Activated CD8-positive, alpha-beta T cell treated with anti-CD3 and anti-CD28 coated beads, Interleukin-2, amount 10 ng/mL, durations not matched to agents 7 days and 5 days (primary cell): ENCODE data around the gene MYBPC3. TPM values are rescaled to one million over a fixed set of nuclear protein-coding genes. Genes with fewer than 3 reads are reported as not detected.

Experiments used
- ATAC-seq: fragments of 150-1000 bp; cut with Tn5 transposase; one replicate; pipeline ENCODE4 v1.10.0; 2021; ENCODE audit warnings: moderate library complexity
- CTCF ChIA-PET: fragments of 350-600 bp; sonication (Branson Sonifier 250); formaldehyde crosslinking; loops from one replicate; lab custom pipeline; 2021; ENCODE audit warnings: antibody characterized with exemption; lab: Charles Lee
- POLR2A ChIA-PET: fragments of 350-600 bp; sonication (Branson Sonifier 250); formaldehyde crosslinking; loops from one replicate; lab custom pipeline; 2021; ENCODE audit warnings: antibody characterized with exemption; lab: Charles Lee
- DNase-seq: peaks from one replicate; pipeline ENCODE4 v3.0.0-alpha.2; 2020
- H3K27ac Mint-ChIP-seq: one replicate; pipeline ENCODE4 v1.8.0; 2021; ENCODE audit warnings: mild to moderate bottlenecking, mixed read lengths
- H3K27me3 Mint-ChIP-seq: one replicate; pipeline ENCODE4 v1.8.0; 2021; ENCODE audit warnings: low read depth, mixed read lengths
- H3K36me3 Mint-ChIP-seq: one replicate; pipeline ENCODE4 v1.8.0; 2021; ENCODE audit warnings: low read depth, mixed read lengths
- H3K4me1 Mint-ChIP-seq: one replicate; pipeline ENCODE4 v1.8.0; 2021; ENCODE audit warnings: low read depth, mixed read lengths
- H3K4me3 Mint-ChIP-seq: one replicate; pipeline ENCODE4 v1.8.0; 2021; ENCODE audit warnings: mild to moderate bottlenecking, mixed read lengths
- H3K9me3 Mint-ChIP-seq: one replicate; pipeline ENCODE4 v1.8.0; 2022; ENCODE audit warnings: mixed read lengths; ENCODE audit not compliant: insufficient read depth
- total RNA-seq, 2 experiments: library from RNA; stranded (reverse); gene quantifications; one replicate each; pipeline ENCODE4 v1.2.3, GENCODE V29; 2021

The MYBPC3 gene
- total RNA-seq, 2 experiments from 2014 or later = not detected

DNA sequence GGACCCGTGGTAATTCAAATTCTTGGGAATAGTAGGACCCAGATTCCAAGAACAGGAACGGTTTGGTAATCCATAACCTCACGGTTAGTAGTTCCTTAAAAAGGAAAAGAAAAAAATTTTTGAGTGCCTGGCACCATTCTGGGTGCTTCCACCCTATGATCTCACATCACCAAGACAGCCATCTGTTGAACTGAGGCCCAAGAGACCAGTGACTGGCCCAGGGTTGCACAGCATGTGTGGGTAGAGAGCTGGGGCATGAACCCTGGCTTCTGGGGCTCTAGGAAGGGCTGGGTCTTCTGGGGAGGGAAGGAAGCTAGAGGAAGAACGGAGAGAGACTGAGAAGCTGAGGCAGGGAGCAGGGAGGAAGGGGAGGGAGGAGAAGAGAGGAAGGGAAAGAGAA lies 30.6 kb upstream of the MYBPC3 start:
- ChIA-PET CTCF (no interaction called here), POLR2A (no interaction called here)
- Mint-ChIP-seq H3K4me3 (no peak overlapping the region), H3K9me3 (no peaks in the 10 kb centered on the region), H3K27me3 (no peaks in the 10 kb centered on the region), H3K27ac (no peak overlapping the region), H3K4me1 (peaks cover 4% of the 10 kb centered on the region), H3K36me3 (no peaks in the 10 kb centered on the region)
- ATAC-seq (no peak), DNase-seq (no peak)

GRCh38 chr11:47380078-47380477 lies 27.6 kb upstream of the MYBPC3 start:
- no peak overlapping the region for H3K4me3 Mint-ChIP-seq
- CTCF ChIA-PET = no interaction called here
- no peak for ATAC-seq
- no peaks in the 10 kb centered on the region for H3K9me3 Mint-ChIP-seq
- H3K27ac Mint-ChIP-seq = no peak overlapping the region
- H3K36me3 Mint-ChIP-seq = no peaks in the 10 kb centered on the region
- DNase-seq = no peak
- H3K27me3 Mint-ChIP-seq = no peaks in the 10 kb centered on the region
- peaks cover 4% of the 10 kb centered on the region for H3K4me1 Mint-ChIP-seq
- POLR2A ChIA-PET = interaction anchor here (1.6 kb wide), 1 partner anchor 15 kb away, joined by 3 read pairs; no protein-coding TSS in a partner anchor

DNA sequence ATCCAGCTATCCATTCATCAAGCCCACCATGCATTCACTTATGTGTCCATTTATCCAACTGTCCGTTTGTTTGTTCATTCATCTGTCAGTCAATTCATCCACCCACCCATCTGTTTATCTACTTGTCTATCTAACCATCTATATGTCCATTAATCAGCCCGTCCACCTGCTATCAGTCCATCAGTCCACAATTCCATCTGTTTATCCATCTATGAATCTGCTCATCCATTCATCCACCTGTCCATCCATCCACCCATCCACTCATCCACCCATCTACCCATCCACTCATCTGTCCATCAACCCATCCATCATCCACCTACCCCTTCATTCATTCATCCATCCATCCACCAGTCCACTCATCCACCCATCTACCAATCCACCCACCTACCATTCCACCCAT lies 26.8 kb upstream of the MYBPC3 start:
- H3K36me3 Mint-ChIP-seq = no peaks in the 10 kb centered on the region
- CTCF ChIA-PET = interaction anchor here (0.5 to 0.8 kb wide), 3 partner anchors 8 to 164 kb away, joined by 3 to 4 read pairs (median 3); partner anchors contain the start of gene DDB2
- no peaks in the 10 kb centered on the region for H3K9me3 Mint-ChIP-seq
- no peak for DNase-seq
- H3K27ac Mint-ChIP-seq = no peak overlapping the region
- POLR2A ChIA-PET = interaction anchor here (1.6 kb wide), 1 partner anchor 15 kb away, joined by 3 read pairs; no protein-coding TSS in a partner anchor
- H3K4me3 Mint-ChIP-seq = no peak overlapping the region
- H3K27me3 Mint-ChIP-seq = no peaks in the 10 kb centered on the region
- ATAC-seq = no peak
- H3K4me1 Mint-ChIP-seq = peaks cover 5% of the 10 kb centered on the region

- ATAC-seq = no peak
- POLR2A ChIA-PET = interaction anchor here (1.6 kb wide), 1 partner anchor 16 kb away, joined by 3 read pairs; no protein-coding TSS in a partner anchor
Observed at GRCh38 chr11:47378836-47379170, 26.3 kb upstream of the MYBPC3 start.

GRCh38 chr11:47378010-47378835 lies 25.7 kb upstream of the MYBPC3 start, which contains the start of gene SPI1:
TSS of gene SPI1 (minus strand) at chr11:47378547. CDS start at chr11:47378353, 194 bp downstream.
- peak within 1 kb of the TSS; percentile 72 for H3K27ac Mint-ChIP-seq
- no peaks in the 10 kb centered on the region for H3K36me3 Mint-ChIP-seq
- H3K27me3 Mint-ChIP-seq = no peaks in the 10 kb centered on the region
- CTCF ChIA-PET = interaction anchor here (0.5 to 0.8 kb wide), 3 partner anchors 9 to 163 kb away, joined by 3 to 4 read pairs (median 3); partner anchors contain the start of gene DDB2
- no peaks in the 10 kb centered on the region for H3K9me3 Mint-ChIP-seq
- peak; percentile 17 for ATAC-seq
- no peak within 1 kb of the TSS for H3K4me3 Mint-ChIP-seq
- peaks cover 7% of the 10 kb centered on the region for H3K4me1 Mint-ChIP-seq
- DNase-seq = no peak
- POLR2A ChIA-PET = interaction anchor here (1.6 kb wide), 1 partner anchor 17 kb away, joined by 3 read pairs; no protein-coding TSS in a partner anchor

More at GRCh38 chr11:47378836-47379170, 26.3 kb upstream of the MYBPC3 start:
- Mint-ChIP-seq H3K9me3 (no peaks in the 10 kb centered on the region), H3K4me3 (no peak overlapping the region), H3K4me1 (peaks cover 7% of the 10 kb centered on the region), H3K27me3 (no peaks in the 10 kb centered on the region), H3K27ac (no peak overlapping the region), H3K36me3 (no peaks in the 10 kb centered on the region)
- DNase-seq = no peak
- CTCF ChIA-PET = interaction anchor here (0.5 to 0.8 kb wide), 3 partner anchors 9 to 164 kb away, joined by 3 to 4 read pairs (median 3); partner anchors contain the start of gene DDB2

- H3K4me3 Mint-ChIP-seq = no peak overlapping the region
- CTCF ChIA-PET = no interaction called here
- H3K4me1 Mint-ChIP-seq = peaks cover 7% of the 10 kb centered on the region
Observed at GRCh38 chr11:47377571-47378009, 25.1 kb upstream of the MYBPC3 start.

DNA sequence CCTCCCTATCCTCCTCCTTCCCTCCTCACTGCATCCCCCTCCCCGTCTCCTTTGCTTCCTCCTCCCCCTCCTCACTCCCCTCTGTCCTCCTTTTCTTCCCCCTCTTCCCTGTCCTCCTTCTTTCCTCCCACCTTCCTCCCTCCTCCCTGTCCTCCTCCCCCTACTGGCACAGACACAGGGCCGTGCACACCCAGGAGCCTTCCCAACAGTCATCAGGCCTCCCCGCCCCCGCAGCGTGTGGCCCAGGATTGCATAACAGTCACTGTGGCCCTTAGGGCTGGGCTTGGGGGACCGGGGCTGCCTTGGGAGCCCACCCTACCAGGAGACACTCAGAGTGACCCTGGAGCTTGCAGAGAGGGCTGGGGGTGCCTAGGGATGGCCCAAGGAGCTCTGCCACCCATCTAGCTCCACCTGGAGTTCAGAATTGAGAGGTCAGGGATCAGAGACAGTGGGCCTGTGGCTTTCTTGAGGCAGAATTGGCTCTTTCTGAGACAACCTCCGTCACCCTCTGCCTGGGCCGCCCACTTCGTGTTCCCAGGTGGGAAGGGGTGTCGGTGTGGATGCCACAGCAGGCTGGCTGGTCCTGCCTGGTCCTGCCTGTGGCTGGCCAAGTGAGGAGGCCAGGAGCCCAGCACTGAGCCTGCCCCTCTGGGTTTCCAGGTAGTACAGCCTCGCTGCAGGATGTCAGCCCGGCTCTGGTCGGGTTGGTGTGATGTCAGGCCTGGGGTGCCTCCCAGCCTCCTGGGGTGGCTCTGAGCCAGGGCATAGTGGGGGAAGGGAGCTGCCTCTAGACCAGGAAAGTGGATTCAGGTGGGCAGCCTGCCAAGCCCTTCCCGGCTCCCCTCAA lies 24.2 kb upstream of the MYBPC3 start:
- no peak for ATAC-seq
- CTCF ChIA-PET = no interaction called here

More at GRCh38 chr11:47377571-47378009, 25.1 kb upstream of the MYBPC3 start:
- Mint-ChIP-seq H3K27ac (peak overlapping the region; percentile 20), H3K36me3 (no peaks in the 10 kb centered on the region), H3K9me3 (no peaks in the 10 kb centered on the region), H3K27me3 (no peaks in the 10 kb centered on the region)
- no peak for DNase-seq
- POLR2A ChIA-PET = no interaction called here
- no peak for ATAC-seq

GRCh38 chr11:47376107-47376524 lies 23.6 kb upstream of the MYBPC3 start:
- H3K4me1 Mint-ChIP-seq = peaks cover 7% of the 10 kb centered on the region
- POLR2A ChIA-PET = no interaction called here
- H3K4me3 Mint-ChIP-seq = no peak overlapping the region
- H3K36me3 Mint-ChIP-seq = no peaks in the 10 kb centered on the region
- H3K9me3 Mint-ChIP-seq = no peaks in the 10 kb centered on the region
- no peak for ATAC-seq
- no peak for DNase-seq
- peak overlapping the region; percentile 5 for H3K27ac Mint-ChIP-seq
- H3K27me3 Mint-ChIP-seq = no peaks in the 10 kb centered on the region
- CTCF ChIA-PET = no interaction called here

More for the DNA sequence above, 24.2 kb upstream of the MYBPC3 start:
- H3K36me3 Mint-ChIP-seq = no peaks in the 10 kb centered on the region
- H3K4me3 Mint-ChIP-seq = no peak overlapping the region
- peaks cover 7% of the 10 kb centered on the region for H3K4me1 Mint-ChIP-seq
- H3K27me3 Mint-ChIP-seq = no peaks in the 10 kb centered on the region
- POLR2A ChIA-PET = no interaction called here
- no peak overlapping the region for H3K27ac Mint-ChIP-seq
- H3K9me3 Mint-ChIP-seq = no peaks in the 10 kb centered on the region
- no peak for DNase-seq

DNA sequence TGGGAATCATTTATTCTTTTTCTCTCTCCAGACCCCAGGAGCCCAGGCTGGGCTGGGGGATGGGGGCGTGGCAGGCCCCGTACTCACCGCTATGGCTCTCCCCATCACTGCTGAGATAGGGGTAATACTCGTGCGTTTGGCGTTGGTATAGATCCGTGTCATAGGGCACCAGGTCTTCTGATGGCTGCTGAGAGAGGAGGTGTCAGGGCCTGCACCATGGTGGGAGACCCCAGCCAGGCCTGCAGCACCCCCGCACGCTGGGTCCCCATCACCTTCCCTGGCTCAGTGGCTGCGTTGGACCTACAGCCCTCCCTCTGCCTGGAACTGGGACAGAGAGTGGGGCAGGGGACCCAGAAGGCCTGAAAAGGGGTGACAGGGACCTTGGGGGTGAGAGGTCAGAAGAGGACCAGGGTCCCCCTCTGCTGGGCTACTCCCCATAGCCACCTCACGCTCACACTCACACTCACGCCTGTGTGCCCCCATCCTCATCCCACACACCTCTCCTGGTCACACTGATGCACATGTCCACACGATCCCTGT lies 23.1 kb upstream of the MYBPC3 start:
- Mint-ChIP-seq H3K9me3 (no peaks in the 10 kb centered on the region), H3K4me3 (no peak overlapping the region), H3K36me3 (no peaks in the 10 kb centered on the region), H3K27ac (no peak overlapping the region), H3K4me1 (peaks cover 7% of the 10 kb centered on the region), H3K27me3 (no peaks in the 10 kb centered on the region)
- DNase-seq (no peak), ATAC-seq (no peak)
- CTCF ChIA-PET = interaction anchor here (0.6 to 1.9 kb wide), 3 partner anchors 37 to 78 kb away, joined by 3 to 25 read pairs (median 5); no protein-coding TSS in a partner anchor
- POLR2A ChIA-PET = no interaction called here

GRCh38 chr11:47375020-47375419 lies 22.5 kb upstream of the MYBPC3 start:
- Mint-ChIP-seq H3K4me3 (no peak overlapping the region), H3K36me3 (no peaks in the 10 kb centered on the region), H3K27me3 (no peaks in the 10 kb centered on the region), H3K9me3 (no peaks in the 10 kb centered on the region), H3K27ac (no peak overlapping the region), H3K4me1 (peaks cover 7% of the 10 kb centered on the region)
- no peak for ATAC-seq
- CTCF ChIA-PET = interaction anchor here (0.6 to 6.7 kb wide), 14 partner anchors 13 to 242 kb away, joined by 3 to 133 read pairs (median 8); partner anchors contain the start of gene SLC39A13
- POLR2A ChIA-PET = no interaction called here
- no peak for DNase-seq

GRCh38 chr11:47374720-47375019 lies 22.2 kb upstream of the MYBPC3 start:
- DNase-seq (no peak), ATAC-seq (no peak)
- ChIA-PET CTCF (interaction anchor here (0.6 to 6.7 kb wide), 47 partner anchors 10 to 479 kb away, joined by 3 to 133 read pairs (median 4); partner anchors contain the start of genes DDB2, PSMC3 and SLC39A13), POLR2A (no interaction called here)
- H3K36me3 Mint-ChIP-seq = no peaks in the 10 kb centered on the region
- peaks cover 2% of the 10 kb centered on the region for H3K27me3 Mint-ChIP-seq
- H3K9me3 Mint-ChIP-seq = no peaks in the 10 kb centered on the region
- no peak overlapping the region for H3K27ac Mint-ChIP-seq
- H3K4me3 Mint-ChIP-seq = no peak overlapping the region
- H3K4me1 Mint-ChIP-seq = peaks cover 10% of the 10 kb centered on the region
